Osteocyte (in vitro differentiated cells): ENCODE data around the gene CHCHD10. TPM values are rescaled to one million over a fixed set of nuclear protein-coding genes. Genes with fewer than 3 reads are reported as not detected.

ENCODE experiments used
- DNase-seq: peaks from one replicate; pipeline ENCODE4 v3.0.0; 2021; ENCODE audit warnings: mixed read lengths; ENCODE audit not compliant: unreplicated experiment; ENCODE audit errors: extremely low spot score
- H3K27ac Mint-ChIP-seq: one replicate; pipeline ENCODE4 v1.8.0; 2021; ENCODE audit warnings: mild to moderate bottlenecking, mixed read lengths; ENCODE audit not compliant: unreplicated experiment
- H3K27me3 Mint-ChIP-seq: one replicate; pipeline ENCODE4 v1.8.0; 2021; ENCODE audit warnings: mixed read lengths; ENCODE audit not compliant: unreplicated experiment
- H3K36me3 Mint-ChIP-seq: one replicate; pipeline ENCODE4 v1.8.0; 2021; ENCODE audit warnings: mixed read lengths; ENCODE audit not compliant: unreplicated experiment
- H3K4me1 Mint-ChIP-seq: one replicate; pipeline ENCODE4 v1.8.0; 2021; ENCODE audit warnings: mixed read lengths; ENCODE audit not compliant: unreplicated experiment
- H3K4me3 Mint-ChIP-seq: one replicate; pipeline ENCODE4 v1.8.0; 2021; ENCODE audit warnings: mild to moderate bottlenecking, moderate library complexity, mixed read lengths; ENCODE audit not compliant: unreplicated experiment
- H3K9me3 Mint-ChIP-seq: one replicate; pipeline ENCODE4 v1.8.0; 2021; ENCODE audit warnings: mixed read lengths; ENCODE audit not compliant: unreplicated experiment
- total RNA-seq: library from RNA; stranded (reverse); gene quantifications from 2 replicates; pipeline ENCODE4 v1.2.1, GENCODE V29; 2021
- TF ChIP-seq, protein P1 (sequence below): fragments of 200-600 bp; sonication (generic); IDR thresholded peaks from 2 replicates; pipeline ENCODE4 v1.5.0; 2021; ENCODE audit warnings: antibody characterized with exemption, mild to moderate bottlenecking, moderate library complexity

The CHCHD10 gene
- total RNA-seq, 1 donor from 2014 or later: 34.0 TPM

DNA sequence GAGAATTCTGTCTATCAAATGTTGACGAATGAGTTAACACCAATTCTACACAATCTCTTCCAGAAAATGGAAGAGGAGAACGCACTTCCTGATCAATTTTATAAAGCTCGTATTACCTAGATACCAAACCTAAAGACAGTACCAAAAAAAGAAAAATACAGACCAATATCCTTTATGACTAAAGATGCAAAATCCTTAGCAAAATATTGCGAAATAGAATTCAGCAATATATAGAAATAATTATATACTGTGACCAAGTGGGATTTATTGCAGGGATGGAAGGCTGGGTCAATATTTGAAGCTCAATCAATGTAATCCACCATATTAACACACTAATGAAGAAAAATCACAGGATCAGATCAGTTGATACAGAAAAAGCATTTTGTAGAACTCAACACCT is 44.6 kb upstream of the CHCHD10 start:
- no peak overlapping the region for H3K27ac Mint-ChIP-seq
- DNase-seq: no peak
- H3K4me1 Mint-ChIP-seq: peaks cover 3% of the 10 kb centered on the region
- no peak overlapping the region for H3K4me3 Mint-ChIP-seq
- H3K9me3 Mint-ChIP-seq: no peaks in the 10 kb centered on the region
- TF ChIP-seq, protein P1, sequence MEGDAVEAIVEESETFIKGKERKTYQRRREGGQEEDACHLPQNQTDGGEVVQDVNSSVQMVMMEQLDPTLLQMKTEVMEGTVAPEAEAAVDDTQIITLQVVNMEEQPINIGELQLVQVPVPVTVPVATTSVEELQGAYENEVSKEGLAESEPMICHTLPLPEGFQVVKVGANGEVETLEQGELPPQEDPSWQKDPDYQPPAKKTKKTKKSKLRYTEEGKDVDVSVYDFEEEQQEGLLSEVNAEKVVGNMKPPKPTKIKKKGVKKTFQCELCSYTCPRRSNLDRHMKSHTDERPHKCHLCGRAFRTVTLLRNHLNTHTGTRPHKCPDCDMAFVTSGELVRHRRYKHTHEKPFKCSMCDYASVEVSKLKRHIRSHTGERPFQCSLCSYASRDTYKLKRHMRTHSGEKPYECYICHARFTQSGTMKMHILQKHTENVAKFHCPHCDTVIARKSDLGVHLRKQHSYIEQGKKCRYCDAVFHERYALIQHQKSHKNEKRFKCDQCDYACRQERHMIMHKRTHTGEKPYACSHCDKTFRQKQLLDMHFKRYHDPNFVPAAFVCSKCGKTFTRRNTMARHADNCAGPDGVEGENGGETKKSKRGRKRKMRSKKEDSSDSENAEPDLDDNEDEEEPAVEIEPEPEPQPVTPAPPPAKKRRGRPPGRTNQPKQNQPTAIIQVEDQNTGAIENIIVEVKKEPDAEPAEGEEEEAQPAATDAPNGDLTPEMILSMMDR: no peak
- peaks cover 40% of the 10 kb centered on the region for H3K36me3 Mint-ChIP-seq
- no peaks in the 10 kb centered on the region for H3K27me3 Mint-ChIP-seq

DNA sequence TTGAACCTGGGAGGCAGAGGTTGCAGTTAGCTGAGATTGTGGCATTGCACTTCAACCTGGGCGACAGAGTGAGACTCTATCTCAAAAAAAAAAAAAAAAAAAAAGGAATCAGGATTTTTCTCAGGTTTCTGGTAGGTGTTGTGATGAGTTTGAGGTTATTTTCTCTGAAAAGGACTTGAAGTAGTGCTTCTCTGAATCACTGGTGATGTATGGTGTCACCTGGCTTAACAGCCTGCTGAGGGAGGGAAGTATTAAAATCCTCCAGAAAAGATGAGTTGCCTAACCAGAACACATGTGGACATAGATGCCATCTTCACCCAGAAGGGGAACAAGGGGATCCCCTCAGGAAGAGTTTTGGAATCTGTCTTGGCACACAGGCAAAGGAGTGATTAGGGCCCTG is 39.1 kb upstream of the CHCHD10 start:
- no peak for DNase-seq
- Mint-ChIP-seq H3K36me3 (peaks cover 49% of the 10 kb centered on the region), H3K4me3 (no peak overlapping the region), H3K4me1 (no peaks in the 10 kb centered on the region), H3K9me3 (no peaks in the 10 kb centered on the region), H3K27ac (no peak overlapping the region), H3K27me3 (no peaks in the 10 kb centered on the region)
- TF ChIP-seq, protein P1: no peak

DNA sequence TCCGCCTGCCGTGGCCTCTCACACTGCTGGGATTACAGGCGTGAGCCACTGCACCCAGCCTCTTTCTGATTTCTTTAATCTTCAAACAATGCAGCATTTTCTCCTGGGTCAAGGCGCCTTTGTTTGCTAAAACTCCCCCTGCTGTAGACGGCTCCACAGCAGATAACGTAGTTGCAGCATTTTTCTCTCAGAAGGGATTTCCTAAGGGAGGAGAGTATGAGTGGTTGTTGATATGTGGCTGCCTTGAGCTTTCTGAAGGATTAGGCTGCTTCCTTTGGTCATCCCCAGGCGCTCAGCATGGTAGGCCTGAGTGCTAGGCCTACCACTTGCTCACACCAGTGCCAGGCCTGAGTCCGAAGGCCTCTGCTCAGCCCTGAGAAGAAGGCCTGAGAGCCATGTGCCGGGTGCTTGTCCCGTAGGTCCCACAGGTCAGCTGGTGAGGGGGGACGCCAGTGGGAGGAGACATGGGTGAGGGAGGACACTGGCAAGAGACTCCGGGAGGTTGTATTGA is 37.1 kb upstream of the CHCHD10 start:
- DNase-seq: no peak
- Mint-ChIP-seq H3K27ac (no peak overlapping the region), H3K36me3 (peaks cover 55% of the 10 kb centered on the region), H3K4me3 (no peak overlapping the region), H3K27me3 (no peaks in the 10 kb centered on the region), H3K4me1 (no peaks in the 10 kb centered on the region), H3K9me3 (no peaks in the 10 kb centered on the region)
- TF ChIP-seq, protein P1: no peak

DNA sequence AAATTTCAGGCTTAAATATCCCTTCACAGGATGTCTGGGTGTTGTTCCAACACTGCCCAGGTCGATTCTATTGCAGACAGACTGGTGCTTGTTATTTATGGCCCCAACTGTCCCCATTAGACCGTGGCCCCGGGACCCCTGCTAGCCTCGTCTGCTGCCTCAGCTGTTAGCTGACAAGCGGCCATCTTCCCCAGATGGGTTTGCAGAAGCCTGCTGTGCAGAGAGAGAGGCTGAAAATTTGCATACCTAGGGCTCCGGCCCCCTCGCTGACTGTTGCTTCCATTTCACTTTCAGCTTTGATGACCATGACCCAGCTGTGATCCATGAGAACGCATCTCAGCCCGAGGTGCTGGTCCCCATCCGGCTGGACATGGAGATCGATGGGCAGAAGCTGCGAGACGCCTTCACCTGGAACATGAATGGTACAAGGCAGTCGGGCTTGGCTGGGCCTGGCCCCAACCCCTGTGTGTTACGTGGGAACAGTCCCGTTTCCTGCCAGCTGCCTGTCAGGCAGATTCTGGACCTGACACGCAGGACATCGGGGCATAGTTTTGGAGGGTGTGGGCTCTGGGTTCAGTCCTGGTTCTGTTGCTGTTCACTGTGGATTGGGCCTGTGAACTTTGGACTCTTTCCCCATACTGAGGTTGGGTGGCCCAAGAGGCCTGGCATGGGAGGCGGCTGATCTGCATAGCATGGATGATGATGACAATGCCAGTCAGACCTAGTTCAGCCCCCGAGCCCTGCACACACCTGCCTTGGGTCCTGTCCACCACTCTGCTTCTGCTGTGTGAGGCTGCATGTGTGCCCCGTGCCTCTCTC is 35.4 kb upstream of the CHCHD10 start:
- TF ChIP-seq, protein P1: no peak
- Mint-ChIP-seq H3K9me3 (no peaks in the 10 kb centered on the region), H3K27me3 (no peaks in the 10 kb centered on the region), H3K36me3 (peaks cover 61% of the 10 kb centered on the region), H3K4me3 (no peak overlapping the region), H3K27ac (no peak overlapping the region), H3K4me1 (no peaks in the 10 kb centered on the region)
- no peak for DNase-seq

DNA sequence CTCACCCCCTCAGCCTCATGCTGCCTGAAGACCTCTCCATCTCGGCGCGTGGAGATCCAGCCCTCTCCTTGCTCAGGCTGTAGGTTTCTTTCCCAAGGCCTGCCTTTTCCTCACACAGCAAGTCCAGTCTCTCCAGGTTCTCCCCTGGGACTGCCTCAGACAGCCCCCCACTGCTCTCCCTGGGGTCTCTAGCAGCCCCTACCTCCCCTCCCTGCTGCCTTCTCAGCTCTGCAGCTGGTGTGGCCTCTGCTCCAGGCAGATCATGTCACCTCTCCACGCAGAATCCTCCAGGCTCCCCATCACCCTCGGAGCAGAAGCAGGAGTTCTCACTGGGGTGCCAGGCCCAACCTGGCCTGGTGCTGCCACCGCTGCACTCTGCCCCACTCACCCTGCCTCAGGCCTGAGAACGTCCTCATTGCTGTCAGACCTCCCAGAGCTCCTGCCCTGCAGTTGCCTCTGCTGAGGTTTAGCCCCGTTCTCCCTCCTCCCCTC is 34.2 kb upstream of the CHCHD10 start:
- no peaks in the 10 kb centered on the region for H3K4me1 Mint-ChIP-seq
- no peaks in the 10 kb centered on the region for H3K27me3 Mint-ChIP-seq
- no peak overlapping the region for H3K4me3 Mint-ChIP-seq
- H3K9me3 Mint-ChIP-seq: no peaks in the 10 kb centered on the region
- H3K27ac Mint-ChIP-seq: no peak overlapping the region
- DNase-seq: no peak
- TF ChIP-seq, protein P1: no peak
- H3K36me3 Mint-ChIP-seq: peaks cover 56% of the 10 kb centered on the region
